H1 (cell line): ENCODE results near the gene ITPKC. TPM values are rescaled to one million over a fixed set of nuclear protein-coding genes. Genes with fewer than 3 reads are reported as not detected.

Experiments
- CHD7 ChIP-seq: fragments of 300-600 bp; sonication (generic); IDR thresholded peaks from 2 replicates; pipeline ENCODE4 v1.7.1; 2012; ENCODE audit warnings: low read length, moderate library complexity, mild to moderate bottlenecking, inconsistent platforms; ENCODE audit not compliant: insufficient replicate concordance
- KDM4A ChIP-seq: IDR thresholded peaks from one replicate; pipeline ENCODE4 v1.7.1; 2012; ENCODE audit warnings: low read depth, mild to moderate bottlenecking, moderate library complexity, low read length, inconsistent platforms; ENCODE audit not compliant: severe bottlenecking
- KDM5A ChIP-seq: fragments of 200-600 bp; IDR thresholded peaks from 2 replicates; pipeline ENCODE4 v1.7.1; 2012; ENCODE audit warnings: mild to moderate bottlenecking, low read length, inconsistent platforms, mixed read lengths
- MAX ChIP-seq: IDR thresholded peaks from 2 replicates; pipeline ENCODE4 v1.6.1; 2012; ENCODE audit warnings: inconsistent platforms
- NANOG ChIP-seq: IDR thresholded peaks from 2 replicates; pipeline ENCODE4 v1.6.1; 2011; ENCODE audit warnings: low read length, low read depth, mild to moderate bottlenecking, inconsistent platforms; ENCODE audit not compliant: insufficient read depth, poor library complexity, severe bottlenecking
- POLR2A ChIP-seq, 2 experiments: IDR thresholded peaks; 1 replicate in 1 of 2; 2 replicates in 1 of 2; pipeline ENCODE4 v1.6.1; 2011; ENCODE audit warnings: low read depth in 2 of 2, low read length in 2 of 2, mild to moderate bottlenecking in 2 of 2; ENCODE audit errors: control extremely low read depth in 1 of 2
- SP2 ChIP-seq: IDR thresholded peaks from 2 replicates; pipeline ENCODE4 v1.6.1; 2012; ENCODE audit warnings: mild to moderate bottlenecking, low read length, inconsistent platforms
- SRF ChIP-seq: IDR thresholded peaks from 2 replicates; pipeline ENCODE4 v1.6.1; 2011; ENCODE audit warnings: mild to moderate bottlenecking, low read depth, low read length, moderate library complexity
- TAF1 ChIP-seq: IDR thresholded peaks from 2 replicates; pipeline ENCODE4 v1.6.1; 2011; ENCODE audit warnings: mild to moderate bottlenecking, low read depth, low read length
- TAF7 ChIP-seq: optimal IDR thresholded peaks from 2 replicates; pipeline ENCODE3; 2011; ENCODE audit warnings: low read depth, mild to moderate bottlenecking, inconsistent platforms, low read length, moderate library complexity, borderline replicate concordance
- polyA plus RNA-seq, 7 experiments: library from polyadenylated mRNA; depleted of rRNA in 3 of 7; stranded (reverse) in 5 of 7; unstranded in 2 of 7; fragments of >200 nt in 5 of 7; fragments of 200-250 nt in 2 of 7; gene quantifications; 1 replicate in 5 of 7; 2 replicates in 1 of 7; 4 replicates in 1 of 7; pipeline versions ENCODE4 v1.2.1 to v1.2.3, GENCODE V29; 2011 to 2013; ENCODE audit warnings: missing spikeins in 2 of 7, mixed read lengths in 2 of 7
- total RNA-seq: library from RNA; stranded (reverse); fragmentation: NEBNext Ultra II Directional; extraction: Animal tissue kit (Norgen Biotek cat#: 25700); gene quantifications from 2 replicates; pipeline ENCODE4 v1.2.1, GENCODE V29; 2021

Gene ITPKC
- total and polyA plus RNA-seq, 2 of the 8 experiments (the other 6 are each of a cell fraction or from before 2014, with no cell fraction given) = 5.2 to 8.9 TPM

DNA sequence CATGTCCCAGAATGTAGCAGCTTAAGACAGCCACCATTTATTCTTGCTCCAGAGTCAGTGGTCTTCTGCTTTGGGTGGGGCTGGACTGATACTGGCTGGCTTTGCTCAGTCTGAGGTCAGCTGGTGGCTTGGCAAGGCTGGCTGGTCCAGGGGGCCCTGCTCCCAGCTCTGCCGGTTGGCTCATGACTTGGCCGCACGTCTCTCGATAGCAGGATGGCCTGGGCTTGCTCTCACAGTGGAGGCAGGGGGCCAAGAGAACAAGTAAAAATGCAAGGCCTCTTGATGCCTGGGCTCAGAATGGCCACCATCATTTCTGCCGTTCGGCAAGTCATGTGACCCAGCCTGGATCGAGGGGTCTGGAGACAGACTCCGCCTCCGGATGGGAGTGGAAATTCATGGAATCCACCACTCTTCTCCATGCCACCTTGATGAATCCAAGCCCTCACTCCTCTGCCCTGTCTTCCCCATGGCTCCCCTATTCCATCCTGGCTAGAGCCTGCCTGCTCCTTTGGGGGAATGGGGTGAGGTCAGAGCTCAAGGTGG lies 20.3 kb downstream of the ITPKC start (continued):
- TF ChIP-seq CHD7 = no peak
- TF ChIP-seq SP2 = no peak
- no peak for TF ChIP-seq KDM5A
- no peak for TF ChIP-seq KDM4A
- TF ChIP-seq TAF1 = no peak
- TF ChIP-seq SRF = no peak
- TF ChIP-seq TAF7 = no peak
- no peak for TF ChIP-seq MAX
- no peak for TF ChIP-seq NANOG
- TF ChIP-seq POLR2A (IDR thresholded peaks at IDR 0.05; ENCODE audit: control extremely low read depth in 1 of 2, low read depth in 2 of 2, low read length in 2 of 2) = no peak
